H1 (cell line): Measurements from ENCODE around the gene ARPP21.

Experiments used
- CTCF ChIP-seq, 3 experiments: IDR thresholded peaks; 1 replicate in 2 of 3; 2 replicates in 1 of 3; pipeline versions ENCODE4 v1.5.1 to v1.6.1; 2011; ENCODE audit warnings: low read length in 3 of 3, mild to moderate bottlenecking in 3 of 3, inconsistent platforms in 2 of 3, low read depth in 1 of 3, moderate library complexity in 1 of 3; ENCODE audit not compliant: insufficient read depth in 1 of 3; ENCODE audit errors: control extremely low read depth in 1 of 3
- EP300 ChIP-seq, 2 experiments: IDR thresholded peaks; 1 replicate in 1 of 2; 2 replicates in 1 of 2; pipeline ENCODE4 v1.6.1; 2011 to 2012; ENCODE audit warnings: low read depth in 2 of 2, low read length in 2 of 2, mild to moderate bottlenecking in 2 of 2, borderline replicate concordance in 1 of 2, inconsistent platforms in 1 of 2, moderate library complexity in 1 of 2
- EZH2 ChIP-seq: fragments of 200-600 bp; sonication (generic); IDR thresholded peaks from 2 replicates; pipeline ENCODE4 v1.7.1; 2012; ENCODE audit warnings: low read depth, mild to moderate bottlenecking, moderate library complexity, low read length, inconsistent platforms; ENCODE audit not compliant: severe bottlenecking
- RAD21 ChIP-seq, 2 experiments: IDR thresholded peaks in 1 of 2; conservative IDR thresholded peaks in 1 of 2; 2 replicates each; pipeline ENCODE4 v1.6.1; 2011; ENCODE audit warnings: low read depth in 2 of 2, low read length in 2 of 2, improper control_type of control experiment in 1 of 2, inconsistent platforms in 1 of 2, mild to moderate bottlenecking in 1 of 2, moderate library complexity in 1 of 2
- RNF2 ChIP-seq: fragments of 200-900, 300-1000 bp; sonication (generic); IDR thresholded peaks from 2 replicates; pipeline ENCODE4 v1.7.1; 2016; ENCODE audit warnings: borderline replicate concordance, low read depth, mild to moderate bottlenecking, antibody characterized with exemption, low read length; ENCODE audit not compliant: poor library complexity, severe bottlenecking; ENCODE audit errors: missing control alignments
- SIX5 ChIP-seq: IDR thresholded peaks from 2 replicates; pipeline ENCODE4 v1.6.1; 2011; ENCODE audit warnings: mild to moderate bottlenecking, low read depth, low read length
- TCF12 ChIP-seq: IDR thresholded peaks from 2 replicates; pipeline ENCODE4 v1.6.1; 2011; ENCODE audit warnings: low read depth, mild to moderate bottlenecking, low read length
- YY1 ChIP-seq: IDR thresholded peaks from 2 replicates; pipeline ENCODE4 v1.6.1; 2011; ENCODE audit warnings: low read depth, mild to moderate bottlenecking, low read length

GRCh38 chr3:35832140-35832571 is 192.8 kb downstream of the ARPP21 start:
- no peak for TF ChIP-seq SIX5
- no peak for TF ChIP-seq RNF2
- TF ChIP-seq YY1, result no peak
- TF ChIP-seq TCF12, result no peak
- no peak for TF ChIP-seq EZH2
- no peak for TF ChIP-seq RAD21 (IDR thresholded peaks at IDR 0.05 in 1 of 2, conservative IDR thresholded peaks at IDR 0.05 in 1 of 2; ENCODE audit: low read depth in 2 of 2, low read length in 2 of 2)
- TF ChIP-seq EP300 (IDR thresholded peaks at IDR 0.05; ENCODE audit: borderline replicate concordance in 1 of 2, low read depth in 2 of 2, low read length in 2 of 2), result no peak
- no peak for TF ChIP-seq CTCF (IDR thresholded peaks at IDR 0.05; ENCODE audit: control extremely low read depth in 1 of 3, insufficient read depth in 1 of 3, low read depth in 1 of 3, low read length in 3 of 3)
